ENCODE data around the gene BCLAF1. TPM values are rescaled to one million over a fixed set of nuclear protein-coding genes. Genes with fewer than 3 reads are reported as not detected.

The BCLAF1 gene
- total RNA-seq, 1 donor from 2014 or later, result 61.0 TPM

- no peak for DNase-seq (ENCODE audit: missing footprints)
- ATAC-seq, result peak; percentile 16
- intact Hi-C loops (cut with DNase I), result no loop called here
Observed at GRCh38 chr6:136262940-136263339, 26.7 kb downstream of the BCLAF1 start.

GRCh38 chr6:136254851-136255466 is 34.7 kb downstream of the BCLAF1 start:
- intact Hi-C loops (cut with DNase I), result no loop called here
- DNase-seq (ENCODE audit: missing footprints), result no peak
- ATAC-seq, result no peak

- intact Hi-C loops (cut with DNase I), result no loop called here
- ATAC-seq, result no peak
- no peak for DNase-seq (ENCODE audit: missing footprints)
Observed at GRCh38 chr6:136253734-136254133, 35.9 kb downstream of the BCLAF1 start.

- ATAC-seq (no peak), DNase-seq (ENCODE audit: missing footprints) (no peak)
- intact Hi-C loops (cut with DNase I), result no loop called here
Observed at GRCh38 chr6:136252441-136252840, 37.2 kb downstream of the BCLAF1 start.

- intact Hi-C loops (cut with DNase I), result no loop called here
- DNase-seq (ENCODE audit: missing footprints), result no peak
- ATAC-seq, result no peak
Observed at GRCh38 chr6:136251394-136251793, 38.3 kb downstream of the BCLAF1 start.

GRCh38 chr6:136250686-136251008 is 39.0 kb downstream of the BCLAF1 start:
- intact Hi-C loops (cut with DNase I), result loop anchor here (1.0 kb wide), 1 partner anchor 39 kb away; the partner anchor contains the start of gene BCLAF1

GRCh38 chr6:136249811-136250685 is 39.6 kb downstream of the BCLAF1 start, which contains the start of gene MTFR2:
Gene MTFR2 (minus strand): TSS chr6:136250311. CDS start chr6:136249099, 1,212 bp downstream.
- peak; percentile 94 for DNase-seq (ENCODE audit: missing footprints)
- ATAC-seq, result peak; percentile 99
- intact Hi-C loops (cut with DNase I), result loop anchor here (1.0 kb wide), 1 partner anchor 39 kb away; the partner anchor contains the start of gene BCLAF1

More at GRCh38 chr6:136250686-136251008, 39.0 kb downstream of the BCLAF1 start:
- no peak for ATAC-seq
- no peak for DNase-seq (ENCODE audit: missing footprints)

GRCh38 chr6:136249336-136249735 is 40.3 kb downstream of the BCLAF1 start:
- ATAC-seq, result no peak
- DNase-seq (ENCODE audit: missing footprints), result no peak
- intact Hi-C loops (cut with DNase I), result no loop called here

- ATAC-seq (no peak), DNase-seq (ENCODE audit: missing footprints) (no peak)
- intact Hi-C loops (cut with DNase I), result no loop called here
Observed at GRCh38 chr6:136244061-136244616, 45.5 kb downstream of the BCLAF1 start.

- DNase-seq (ENCODE audit: missing footprints) (no peak), ATAC-seq (peak; percentile 65)
- intact Hi-C loops (cut with DNase I), result no loop called here
Observed at GRCh38 chr6:136236466-136237293, 53.0 kb downstream of the BCLAF1 start.

GRCh38 chr6:136235233-136235564 is 54.4 kb downstream of the BCLAF1 start:
- DNase-seq (ENCODE audit: missing footprints) (no peak), ATAC-seq (no peak)
- intact Hi-C loops (cut with DNase I), result no loop called here

- ATAC-seq, result no peak
- intact Hi-C loops (cut with DNase I), result no loop called here
Observed at GRCh38 chr6:136232701-136233100, 56.9 kb downstream of the BCLAF1 start.

GRCh38 chr6:136230219-136230853 is 59.3 kb downstream of the BCLAF1 start:
- no peak for ATAC-seq
- intact Hi-C loops (cut with DNase I), result no loop called here
- DNase-seq (ENCODE audit: missing footprints), result no peak

More at GRCh38 chr6:136232701-136233100, 56.9 kb downstream of the BCLAF1 start:
- DNase-seq (ENCODE audit: missing footprints), result no peak

GRCh38 chr6:136228814-136229213 is 60.8 kb downstream of the BCLAF1 start:
- intact Hi-C loops (cut with DNase I), result loop anchor here (5.0 kb wide), 2 partner anchors 197 to 282 kb away; no protein-coding TSS in a partner anchor
- ATAC-seq (no peak), DNase-seq (ENCODE audit: missing footprints) (no peak)

GRCh38 chr6:136226674-136227377 is 62.8 kb downstream of the BCLAF1 start:
- no peak for ATAC-seq
- intact Hi-C loops (cut with DNase I), result loop anchor here (1.0 to 5.0 kb wide), 3 partner anchors 195 to 691 kb away; no protein-coding TSS in a partner anchor
- no peak for DNase-seq (ENCODE audit: missing footprints)

- DNase-seq (ENCODE audit: missing footprints) (peak; percentile 78), ATAC-seq (peak; percentile 74)
Observed at GRCh38 chr6:136226027-136226673, 63.5 kb downstream of the BCLAF1 start.

GRCh38 chr6:136225496-136225895 is 64.2 kb downstream of the BCLAF1 start:
- DNase-seq (ENCODE audit: missing footprints) (no peak), ATAC-seq (no peak)
- intact Hi-C loops (cut with DNase I), result loop anchor here (5.0 kb wide), 2 partner anchors 193 to 278 kb away; no protein-coding TSS in a partner anchor

More at GRCh38 chr6:136226027-136226673, 63.5 kb downstream of the BCLAF1 start:
- intact Hi-C loops (cut with DNase I), result loop anchor here (1.0 to 5.0 kb wide), 3 partner anchors 194 to 690 kb away; no protein-coding TSS in a partner anchor
